ENCODE results near the gene EXOC3.

The EXOC3 gene

GRCh38 chr5:439636-440035 is 3.3 kb upstream of the EXOC3 start:
- no peak for DNase-seq (ENCODE audit: low spot score)

DNA sequence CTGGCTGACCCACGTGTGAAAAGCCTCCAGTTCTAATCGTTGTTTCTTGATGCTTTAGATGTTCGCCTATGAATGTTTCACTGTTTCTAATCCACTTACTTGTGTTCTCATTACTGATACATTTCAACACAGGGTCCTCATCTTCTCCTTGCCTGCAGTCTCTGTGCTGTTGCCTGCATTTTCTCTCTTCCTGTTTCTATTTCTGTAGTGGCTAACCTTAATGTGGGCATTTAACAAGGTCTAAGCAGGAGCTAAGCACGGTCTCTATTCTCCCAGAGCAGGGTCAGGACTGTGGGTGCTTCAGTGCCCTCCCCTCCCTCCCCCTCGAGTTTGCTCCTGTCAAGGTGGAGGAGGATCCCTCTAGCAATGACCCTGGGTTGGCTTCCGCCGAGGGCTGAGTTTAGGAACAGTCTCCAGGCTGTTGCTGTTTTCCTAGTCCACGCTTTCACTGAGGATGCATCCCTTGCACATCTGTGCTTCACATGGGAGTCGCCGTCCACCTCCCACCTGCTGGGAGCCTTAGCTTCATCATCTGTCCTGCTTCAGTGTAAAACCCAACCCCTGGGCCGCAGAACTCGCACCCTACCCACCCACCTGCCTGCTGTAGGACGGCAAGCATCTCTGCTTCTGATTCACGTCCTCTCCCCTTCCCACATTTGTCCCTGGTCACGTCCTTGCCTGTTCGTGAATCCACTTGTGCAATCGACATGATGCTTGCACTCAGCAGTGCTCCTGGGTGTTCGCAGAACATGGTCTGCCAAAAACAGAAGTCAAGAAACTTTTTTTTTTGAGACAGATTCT is 2.4 kb upstream of the EXOC3 start:
- DNase-seq (ENCODE audit: low spot score), result no peak

GRCh38 chr5:441996-442334 is 1.0 kb upstream of the EXOC3 start:
- no peak for DNase-seq (ENCODE audit: low spot score)

DNA sequence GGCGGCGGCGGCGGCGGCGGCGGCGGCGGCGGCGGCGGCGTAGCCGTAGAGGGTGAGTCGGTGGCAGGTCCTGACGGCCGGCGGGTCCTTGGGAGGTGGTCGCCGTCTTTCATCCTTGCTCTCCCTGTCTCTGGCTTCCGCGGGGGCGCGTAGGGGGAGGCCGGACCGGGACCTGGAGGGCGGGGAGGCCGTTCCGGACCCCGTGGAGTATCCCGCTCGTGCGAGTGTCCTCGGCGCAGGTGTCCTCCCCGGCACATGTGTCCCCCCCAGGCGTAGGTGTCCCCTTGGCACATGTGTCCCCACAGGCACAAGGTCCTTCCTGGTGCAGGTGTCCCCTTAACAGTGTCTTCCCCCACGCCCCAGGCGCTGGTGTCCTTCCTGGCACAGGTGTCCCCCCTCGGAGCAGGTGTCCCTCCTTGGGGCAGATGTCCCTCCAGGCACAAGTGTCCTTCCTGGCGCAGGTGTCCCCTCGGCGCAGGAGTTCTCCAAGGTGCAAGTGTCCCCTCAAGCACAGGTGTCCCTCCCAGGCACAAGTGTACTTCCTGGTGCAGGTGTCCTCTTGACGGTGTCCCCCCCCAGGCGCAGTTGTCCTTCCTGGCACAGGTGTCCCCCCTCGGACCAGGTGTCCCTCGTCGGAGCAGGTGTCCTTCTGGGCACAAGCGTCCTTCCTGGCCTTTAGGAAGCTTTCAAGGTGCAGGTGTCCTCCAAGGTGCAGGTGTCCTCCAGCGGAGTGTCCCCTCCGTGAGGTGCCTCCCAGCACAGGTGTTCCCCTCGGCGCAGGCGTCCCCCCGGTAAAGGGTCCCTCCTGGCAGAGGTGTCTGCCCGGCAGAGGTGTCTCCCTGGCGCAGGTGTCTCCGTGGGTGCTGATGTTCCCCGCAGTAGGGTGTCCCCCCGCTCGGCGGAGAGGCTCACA is 519 bp downstream of the EXOC3 start:
- no peak for DNase-seq (ENCODE audit: low spot score)

DNA sequence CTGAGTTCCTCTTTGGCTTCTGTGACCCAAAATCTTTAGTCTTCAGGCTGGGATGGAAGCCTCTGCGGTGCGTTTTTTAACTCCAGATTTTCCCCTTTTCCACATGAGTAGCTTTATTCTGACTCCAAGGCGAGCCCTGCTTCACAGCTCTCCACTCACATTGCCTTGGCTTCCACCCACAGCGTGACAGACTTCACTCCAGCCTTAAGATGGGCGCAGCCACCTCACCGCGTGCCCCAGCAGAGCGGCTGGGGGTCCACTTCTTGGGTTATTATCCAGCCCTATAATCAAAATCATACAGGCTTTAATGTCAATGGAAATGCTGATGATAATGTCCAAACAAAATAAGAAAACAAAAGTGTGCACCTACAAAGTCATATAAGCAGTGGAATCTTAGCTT is 1.2 kb downstream of the EXOC3 start:
- DNase-seq (ENCODE audit: low spot score), result no peak

DNA sequence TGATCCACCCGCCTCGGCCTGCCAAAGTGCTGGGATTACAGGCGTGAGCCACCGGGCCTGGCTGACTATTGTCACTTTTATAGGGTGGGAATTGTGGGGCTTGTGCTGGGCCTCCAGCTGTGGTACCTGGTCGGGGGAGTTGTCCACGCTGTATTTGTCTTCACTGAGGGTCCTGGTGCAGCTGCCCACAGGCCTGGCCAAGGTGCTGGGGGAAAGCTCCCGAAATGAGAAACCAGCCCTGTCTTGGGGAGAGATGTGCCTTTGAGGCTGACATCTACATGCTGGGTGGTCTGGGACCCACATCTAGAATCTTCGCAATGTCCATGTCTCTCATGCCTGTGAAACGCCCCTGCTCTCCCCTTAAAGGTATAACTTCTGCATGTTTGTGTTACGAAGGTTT is 2.6 kb downstream of the EXOC3 start:
- DNase-seq (ENCODE audit: low spot score), result no peak

GRCh38 chr5:446066-446882 is 3.3 kb downstream of the EXOC3 start:
- DNase-seq (ENCODE audit: low spot score), result no peak

DNA sequence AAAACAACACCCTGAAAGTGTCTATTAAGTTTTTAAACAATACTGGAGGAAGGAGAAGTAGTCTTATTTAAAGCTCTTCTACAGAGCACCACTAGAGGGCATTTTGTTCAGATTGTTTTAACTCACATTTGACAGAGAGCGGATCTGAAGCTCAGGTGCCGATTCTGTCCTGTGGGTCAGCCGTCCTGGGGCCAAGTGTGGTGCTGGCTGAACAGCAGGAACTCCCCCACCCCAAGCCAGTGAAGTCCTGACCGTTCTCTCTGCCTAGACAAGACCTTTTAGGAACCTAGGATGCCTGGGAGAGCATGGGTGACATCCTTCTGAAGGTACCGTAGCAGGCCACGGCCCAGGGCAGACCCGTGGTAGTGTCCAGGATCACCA is 3.9 kb downstream of the EXOC3 start:
- peak; percentile 60 for DNase-seq (ENCODE audit: low spot score)

DNA sequence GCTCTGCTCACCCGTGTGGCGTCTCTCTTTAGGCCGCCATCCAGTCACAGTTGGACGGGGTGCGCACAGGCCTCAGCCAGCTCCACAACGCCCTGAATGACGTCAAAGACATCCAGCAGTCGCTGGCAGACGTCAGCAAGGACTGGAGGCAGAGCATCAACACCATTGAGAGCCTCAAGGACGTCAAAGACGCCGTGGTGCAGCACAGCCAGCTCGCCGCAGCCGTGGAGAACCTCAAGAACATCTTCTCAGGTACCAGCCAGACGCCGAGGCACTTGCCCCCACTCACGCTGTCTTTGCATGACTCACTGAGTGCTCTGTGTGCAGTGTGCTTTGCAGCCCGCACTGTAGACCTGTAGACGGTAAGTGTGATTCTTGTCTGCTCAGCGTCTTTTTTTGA is 4.5 kb downstream of the EXOC3 start:
- DNase-seq (ENCODE audit: low spot score), result no peak

GRCh38 chr5:448061-448765 is 5.2 kb downstream of the EXOC3 start:
- no peak for DNase-seq (ENCODE audit: low spot score)

- DNase-seq (ENCODE audit: low spot score), result no peak
These were observed 5.8 kb downstream of the EXOC3 start for GRCh38 chr5:448766-449090.

- no peak for DNase-seq (ENCODE audit: low spot score)
These were observed 6.2 kb downstream of the EXOC3 start for GRCh38 chr5:449151-449550.

DNA sequence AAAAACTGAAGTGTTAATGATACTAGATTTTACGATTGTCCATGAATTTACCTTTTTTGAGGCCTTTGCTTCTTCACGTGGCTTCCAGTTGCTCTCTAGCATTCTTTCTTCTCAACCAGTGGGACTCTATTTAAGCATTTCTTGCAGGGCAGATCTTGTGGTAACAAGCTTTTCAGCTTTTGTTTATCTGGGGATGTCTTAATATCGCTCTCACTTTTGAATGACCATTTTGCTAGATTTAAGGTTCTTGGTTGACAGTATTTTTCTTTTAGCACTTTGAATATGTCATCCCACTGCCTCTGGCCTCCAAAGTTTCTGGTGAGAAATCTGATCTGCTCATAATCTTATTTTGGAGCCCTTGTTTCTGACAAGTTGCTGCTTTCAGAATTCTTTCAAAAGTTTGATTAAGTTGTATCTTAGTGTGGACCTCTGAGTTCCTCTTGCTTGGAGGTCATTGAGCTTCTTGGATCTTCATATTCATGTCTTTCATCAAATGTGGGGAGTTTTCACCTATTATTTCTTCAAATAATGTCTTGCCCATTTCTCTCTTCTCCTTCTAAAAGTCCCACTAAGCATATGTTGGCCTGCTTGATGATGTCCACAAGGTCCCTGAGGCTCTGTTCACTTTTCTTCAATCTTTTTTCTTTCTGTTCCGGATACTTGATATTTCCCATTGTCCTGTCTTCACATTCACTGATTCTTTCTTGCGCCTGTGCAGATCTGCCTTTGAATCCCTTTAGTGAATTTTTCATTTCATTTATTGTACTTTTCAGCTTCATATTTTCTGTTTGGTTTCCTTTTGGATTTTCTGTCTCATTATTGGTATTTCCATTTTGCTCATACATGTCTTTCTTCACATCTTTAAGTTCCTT is 8.8 kb downstream of the EXOC3 start:
- no peak for DNase-seq (ENCODE audit: low spot score)

DNA sequence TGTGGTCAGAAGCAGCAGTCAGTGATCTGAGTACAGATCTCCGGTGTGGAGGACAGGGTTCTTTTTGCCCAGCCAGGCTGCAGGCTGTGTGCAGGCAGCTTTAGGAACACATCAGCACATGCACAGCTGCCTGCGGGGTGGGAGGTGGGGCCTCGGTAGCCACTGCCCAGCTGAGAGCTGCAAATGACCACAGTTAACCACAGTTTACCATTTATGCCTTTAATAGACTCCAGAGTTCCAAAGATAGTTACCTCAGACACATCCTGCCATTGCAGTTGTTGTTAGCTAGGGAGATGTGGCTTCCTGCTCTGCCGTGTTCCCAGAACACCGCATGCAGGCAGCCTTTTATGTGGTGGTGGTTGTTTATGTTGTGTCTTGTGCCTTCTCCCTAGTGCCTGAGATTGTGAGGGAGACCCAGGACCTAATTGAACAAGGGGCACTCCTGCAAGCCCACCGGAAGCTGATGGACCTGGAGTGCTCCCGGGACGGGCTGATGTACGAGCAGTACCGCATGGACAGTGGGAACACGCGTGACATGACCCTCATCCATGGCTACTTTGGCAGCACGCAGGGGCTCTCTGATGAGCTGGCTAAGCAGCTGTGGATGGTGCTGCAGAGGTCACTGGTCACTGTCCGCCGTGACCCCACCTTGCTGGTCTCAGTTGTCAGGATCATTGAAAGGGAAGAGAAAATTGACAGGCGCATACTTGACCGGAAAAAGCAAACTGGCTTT is 10.2 kb downstream of the EXOC3 start:
- DNase-seq (ENCODE audit: low spot score), result no peak

DNA sequence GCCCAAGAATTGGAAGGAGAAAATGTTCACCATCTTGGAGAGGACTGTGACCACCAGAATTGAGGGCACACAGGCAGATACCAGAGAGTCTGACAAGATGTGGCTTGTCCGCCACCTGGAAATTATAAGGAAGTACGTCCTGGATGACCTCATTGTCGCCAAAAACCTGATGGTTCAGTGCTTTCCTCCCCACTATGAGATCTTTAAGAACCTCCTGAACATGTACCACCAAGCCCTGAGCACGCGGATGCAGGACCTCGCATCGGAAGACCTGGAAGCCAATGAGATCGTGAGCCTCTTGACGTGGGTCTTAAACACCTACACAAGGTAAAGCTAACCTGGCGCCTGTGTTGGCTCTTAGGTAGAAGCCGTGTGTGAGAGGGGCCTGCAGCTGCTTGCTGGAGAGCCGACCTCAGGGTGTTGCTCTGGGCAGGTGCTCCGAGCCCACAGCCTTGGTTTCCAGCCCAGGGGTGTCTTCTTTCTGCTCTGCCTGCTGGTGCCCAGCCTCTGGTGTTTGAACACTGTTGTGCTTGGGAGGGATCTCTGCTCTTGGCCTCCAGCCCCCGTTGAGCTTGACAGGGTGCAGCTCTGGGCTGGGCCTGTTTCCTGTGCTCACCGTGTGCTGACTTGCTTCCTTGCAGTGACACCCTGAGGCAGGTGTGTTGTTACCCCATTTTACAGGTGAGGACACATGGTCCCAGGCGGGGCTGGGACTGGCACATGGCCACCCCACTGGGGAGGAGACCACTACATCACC is 10.9 kb downstream of the EXOC3 start:
- DNase-seq (ENCODE audit: low spot score), result no peak

- no peak for DNase-seq (ENCODE audit: low spot score)
These were observed 12.0 kb downstream of the EXOC3 start for GRCh38 chr5:454936-455335.

- no peak for DNase-seq (ENCODE audit: low spot score)
These were observed 12.8 kb downstream of the EXOC3 start for GRCh38 chr5:455806-456205.

DNA sequence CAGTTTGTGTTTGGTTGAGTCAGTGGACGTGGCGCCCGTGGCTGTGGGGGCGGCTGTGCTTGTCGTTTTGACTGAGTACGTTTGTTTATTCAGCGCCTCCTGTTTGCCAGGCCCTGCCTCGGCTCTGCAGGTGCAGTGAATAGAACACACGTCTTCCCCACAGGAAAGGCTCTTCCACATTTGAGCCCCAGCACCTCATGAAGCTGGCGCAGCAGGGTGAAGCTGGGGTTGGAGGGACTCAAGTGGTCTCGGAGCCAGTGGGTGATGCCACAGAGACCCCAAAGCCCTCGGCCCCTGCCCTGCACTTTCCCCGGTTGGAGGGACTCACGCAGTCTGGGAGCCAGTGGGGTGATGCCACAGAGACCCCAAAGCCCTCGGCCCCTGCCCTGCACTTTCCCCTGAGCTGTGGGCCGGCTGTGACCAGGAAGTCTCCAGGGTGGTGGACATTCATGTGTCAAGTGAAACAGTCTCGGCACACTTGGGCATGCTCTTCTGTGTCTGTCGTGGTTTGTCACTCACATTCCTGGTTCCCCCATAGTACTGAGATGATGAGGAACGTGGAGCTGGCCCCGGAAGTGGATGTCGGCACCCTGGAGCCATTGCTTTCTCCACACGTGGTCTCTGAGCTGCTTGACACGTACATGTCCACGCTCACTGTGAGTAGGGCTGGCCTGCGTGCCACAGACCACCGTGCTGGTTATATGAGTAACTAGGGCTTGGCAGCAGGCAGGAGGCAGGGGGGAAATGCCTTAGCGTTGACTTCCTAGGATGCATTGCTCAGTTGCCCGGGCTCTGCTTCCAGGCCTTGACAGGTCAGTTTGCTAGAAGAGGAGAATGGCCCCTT is 13.6 kb downstream of the EXOC3 start:
- no peak for DNase-seq (ENCODE audit: low spot score)
